SK-N-SH (cell line): Measurements from ENCODE around the gene PARP8.

Source experiments
- CTCF ChIP-seq: fragments of 200-600 bp; sonication (generic); IDR thresholded peaks from 2 replicates; pipeline ENCODE4 v1.6.1; 2017; ENCODE audit warnings: antibody characterized with exemption, mild to moderate bottlenecking, moderate library complexity
- JUND ChIP-seq: IDR thresholded peaks from 2 replicates; pipeline ENCODE4 v1.4.0; 2012
- NRF1 ChIP-seq: IDR thresholded peaks from 2 replicates; pipeline ENCODE4 v1.6.1; 2012; ENCODE audit warnings: low read depth, mild to moderate bottlenecking, low read length
- POLR2AphosphoS5 ChIP-seq: IDR thresholded peaks from 2 replicates; pipeline ENCODE4 v1.6.1; 2012; ENCODE audit warnings: low read depth, low read length
- SIN3A ChIP-seq: IDR thresholded peaks from 2 replicates; pipeline ENCODE4 v1.6.1; 2012; ENCODE audit warnings: low read depth, mild to moderate bottlenecking, low read length, moderate library complexity, borderline replicate concordance
- SMC3 ChIP-seq: IDR thresholded peaks from 2 replicates; pipeline ENCODE4 v1.6.1; 2012; ENCODE audit warnings: low read depth, low read length, improper control_type of control experiment
- TAF1 ChIP-seq: IDR thresholded peaks from 2 replicates; pipeline ENCODE4 v1.6.1; 2012; ENCODE audit warnings: low read depth, mild to moderate bottlenecking, low read length, moderate library complexity, borderline replicate concordance
- YY1 ChIP-seq: IDR thresholded peaks from 2 replicates; pipeline ENCODE4 v1.4.0; 2012; ENCODE audit warnings: low read depth, mild to moderate bottlenecking
- TF ChIP-seq, protein P1 (sequence below): IDR thresholded peaks from 2 replicates; pipeline ENCODE4 v1.4.0; 2012; ENCODE audit warnings: low read depth, borderline replicate concordance

GRCh38 chr5:50829023-50829422, 162.6 kb downstream of the PARP8 start:
- TF ChIP-seq CTCF (no peak), SIN3A (no peak), POLR2AphosphoS5 (no peak), TAF1 (no peak), SMC3 (no peak), YY1 (no peak), JUND (no peak), NRF1 (no peak)
- TF ChIP-seq, protein P1, sequence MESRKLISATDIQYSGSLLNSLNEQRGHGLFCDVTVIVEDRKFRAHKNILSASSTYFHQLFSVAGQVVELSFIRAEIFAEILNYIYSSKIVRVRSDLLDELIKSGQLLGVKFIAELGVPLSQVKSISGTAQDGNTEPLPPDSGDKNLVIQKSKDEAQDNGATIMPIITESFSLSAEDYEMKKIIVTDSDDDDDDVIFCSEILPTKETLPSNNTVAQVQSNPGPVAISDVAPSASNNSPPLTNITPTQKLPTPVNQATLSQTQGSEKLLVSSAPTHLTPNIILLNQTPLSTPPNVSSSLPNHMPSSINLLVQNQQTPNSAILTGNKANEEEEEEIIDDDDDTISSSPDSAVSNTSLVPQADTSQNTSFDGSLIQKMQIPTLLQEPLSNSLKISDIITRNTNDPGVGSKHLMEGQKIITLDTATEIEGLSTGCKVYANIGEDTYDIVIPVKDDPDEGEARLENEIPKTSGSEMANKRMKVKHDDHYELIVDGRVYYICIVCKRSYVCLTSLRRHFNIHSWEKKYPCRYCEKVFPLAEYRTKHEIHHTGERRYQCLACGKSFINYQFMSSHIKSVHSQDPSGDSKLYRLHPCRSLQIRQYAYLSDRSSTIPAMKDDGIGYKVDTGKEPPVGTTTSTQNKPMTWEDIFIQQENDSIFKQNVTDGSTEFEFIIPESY: no peak
